HG02840 (cell line): ENCODE measurements around the gene SLC6A18.

Source experiments
- ATAC-seq: cut with Tn5 transposase; IDR thresholded peaks from one replicate; pipeline ENCODE4 v1.9.1; 2021; ENCODE audit warnings: mild to moderate bottlenecking, moderate library complexity, moderate number of reproducible peaks; ENCODE audit not compliant: unreplicated experiment, low FRiP score

Gene SLC6A18

GRCh38 chr5:1225081-1225480, at the start of gene SLC6A18:
Gene SLC6A18 (plus strand): TSS chr5:1225381. CDS start chr5:1225478, 97 bp downstream.
- no peak for ATAC-seq

- ATAC-seq, result no peak
Measured at GRCh38 chr5:1175801-1176472, 49.2 kb upstream of the SLC6A18 start.

GRCh38 chr5:1176473-1177391, 48.4 kb upstream of the SLC6A18 start:
- ATAC-seq, result no peak

- ATAC-seq, result no peak
Measured at GRCh38 chr5:1177826-1178528, 47.2 kb upstream of the SLC6A18 start.

- ATAC-seq, result no peak
Measured at GRCh38 chr5:1178529-1179382, 46.4 kb upstream of the SLC6A18 start.

- no peak for ATAC-seq
Measured at GRCh38 chr5:1179383-1179715, 45.8 kb upstream of the SLC6A18 start.

- ATAC-seq, result no peak
Measured at GRCh38 chr5:1180096-1180495, 45.1 kb upstream of the SLC6A18 start.

- no peak for ATAC-seq
Measured at GRCh38 chr5:1180841-1181271, 44.3 kb upstream of the SLC6A18 start.

GRCh38 chr5:1181451-1182359, 43.5 kb upstream of the SLC6A18 start:
- ATAC-seq, result no peak

GRCh38 chr5:1182360-1182632, 42.9 kb upstream of the SLC6A18 start:
- ATAC-seq, result no peak

- no peak for ATAC-seq
Measured at GRCh38 chr5:1182633-1183423, 42.4 kb upstream of the SLC6A18 start.

- no peak for ATAC-seq
Measured at GRCh38 chr5:1183424-1184162, 41.6 kb upstream of the SLC6A18 start.

GRCh38 chr5:1184163-1184470, 41.1 kb upstream of the SLC6A18 start:
- ATAC-seq, result no peak

- no peak for ATAC-seq
Measured at GRCh38 chr5:1184481-1184880, 40.7 kb upstream of the SLC6A18 start.

GRCh38 chr5:1185038-1185627, 40.0 kb upstream of the SLC6A18 start:
- no peak for ATAC-seq

- no peak for ATAC-seq
Measured at GRCh38 chr5:1185629-1186350, 39.4 kb upstream of the SLC6A18 start.
